GM23338 (cell line): ENCODE data around the gene PFKFB1. TPM values are rescaled to one million over a fixed set of nuclear protein-coding genes. Genes with fewer than 3 reads are reported as not detected.

Source experiments
- ATAC-seq: fragments of 200-7000 bp; cut with Tn5 transposase; 3 replicates; pipeline ENCODE4 v1.9.1; 2020
- DNase-seq: peaks from one replicate; pipeline ENCODE4 v3.0.0-alpha.2; 2015; ENCODE audit warnings: low spot score
- H2AFZ ChIP-seq: fragments of 200-600 bp; sonication (generic); 2 replicates; pipeline ENCODE4 v1.8.0; 2016; ENCODE audit warnings: antibody characterized with exemption, mild to moderate bottlenecking, moderate library complexity
- H3F3A ChIP-seq: fragments of 200-600 bp; sonication (generic); replicated peaks from 2 replicates; pipeline ENCODE4 v1.8.0; 2017; ENCODE audit warnings: antibody characterized with exemption, mixed run types, low read depth
- H3K27ac ChIP-seq: fragments of 200-600 bp; sonication (generic); 2 replicates; pipeline ENCODE4 v1.6.1; 2016; ENCODE audit warnings: low read depth
- H3K27me3 ChIP-seq: fragments of 200-600 bp; sonication (generic); 2 replicates; pipeline ENCODE4 v1.8.0; 2016; ENCODE audit warnings: mild to moderate bottlenecking, mixed run types, moderate library complexity; ENCODE audit not compliant: insufficient read depth
- H3K36me3 ChIP-seq: fragments of 200-600 bp; sonication (generic); 2 replicates; pipeline ENCODE4 v1.8.0; 2016; ENCODE audit warnings: mild to moderate bottlenecking; ENCODE audit not compliant: insufficient read depth
- H3K4me1 ChIP-seq: fragments of 200-600 bp; sonication (generic); 2 replicates; pipeline ENCODE4 v1.8.0; 2016; ENCODE audit warnings: mild to moderate bottlenecking, moderate library complexity; ENCODE audit not compliant: insufficient read depth
- H3K4me2 ChIP-seq: fragments of 200-600 bp; sonication (generic); 2 replicates; pipeline ENCODE4 v1.7.1; 2017; ENCODE audit warnings: mixed run types
- H3K4me3 ChIP-seq: fragments of 200-600 bp; sonication (generic); 2 replicates; pipeline ENCODE4 v1.6.1; 2016; ENCODE audit warnings: mixed run types
- H3K79me2 ChIP-seq: fragments of 200-600 bp; sonication (generic); replicated peaks from 2 replicates; pipeline ENCODE4 v1.8.0; 2017; ENCODE audit warnings: mild to moderate bottlenecking; ENCODE audit not compliant: insufficient read depth
- H3K9me2 ChIP-seq: fragments of 200-600 bp; sonication (generic); 2 replicates; pipeline ENCODE4 v1.8.0; 2017; ENCODE audit not compliant: insufficient read depth
- H4K20me1 ChIP-seq: fragments of 200-600 bp; sonication (generic); replicated peaks from 2 replicates; pipeline ENCODE4 v1.8.0; 2017; ENCODE audit warnings: mild to moderate bottlenecking; ENCODE audit not compliant: insufficient read depth
- H3K27ac Mint-ChIP-seq: 2 replicates; pipeline ENCODE4 v1.8.0; 2020; ENCODE audit warnings: inconsistent platforms, mild to moderate bottlenecking, moderate library complexity, mixed read lengths
- H3K27me3 Mint-ChIP-seq: 3 replicates; pipeline ENCODE4 v1.8.0; 2022; ENCODE audit warnings: low read depth, mild to moderate bottlenecking, moderate library complexity, mixed read lengths, inconsistent platforms; ENCODE audit not compliant: insufficient read depth, poor library complexity
- H3K36me3 Mint-ChIP-seq: 3 replicates; pipeline ENCODE4 v1.8.0; 2021; ENCODE audit warnings: low read depth, mild to moderate bottlenecking, inconsistent platforms, moderate library complexity, mixed read lengths
- H3K4me1 Mint-ChIP-seq: 3 replicates; pipeline ENCODE4 v1.8.0; 2020; ENCODE audit warnings: mild to moderate bottlenecking, inconsistent platforms, mixed read lengths
- H3K4me3 Mint-ChIP-seq: 3 replicates; pipeline ENCODE4 v1.8.0; 2021; ENCODE audit warnings: moderate library complexity, mild to moderate bottlenecking, inconsistent platforms, mixed read lengths
- H3K9me3 Mint-ChIP-seq: 3 replicates; pipeline ENCODE4 v1.8.0; 2020; ENCODE audit warnings: moderate library complexity, mild to moderate bottlenecking, inconsistent platforms, mixed read lengths
- CREB1 ChIP-seq: fragments of 250-450 bp; sonication (Bioruptor Pico); IDR thresholded peaks from 2 replicates; pipeline ENCODE4 v1.5.0; 2020; ENCODE audit warnings: low read depth, mild to moderate bottlenecking, moderate library complexity
- CTCF ChIP-seq, 2 experiments: fragments of 200-600 bp in 1 of 2; sonication (generic) in 1 of 2; conservative IDR thresholded peaks; 2 replicates each; pipeline versions ENCODE4 v1.5.1 to v1.6.1; 2016 to 2017; ENCODE audit warnings: antibody characterized with exemption in 2 of 2, low read depth in 2 of 2, mild to moderate bottlenecking in 2 of 2, moderate library complexity in 1 of 2
- ETS1 ChIP-seq: IDR thresholded peaks from 2 replicates; pipeline ENCODE4 v1.6.1; 2016; ENCODE audit warnings: antibody characterized with exemption
- EZH2 ChIP-seq: fragments of 200-600 bp; sonication (generic); IDR thresholded peaks from one replicate; pipeline ENCODE4 v1.8.0; 2017; ENCODE audit warnings: antibody characterized with exemption, mild to moderate bottlenecking, low read depth; ENCODE audit not compliant: unreplicated experiment
- NANOG ChIP-seq: IDR thresholded peaks from 2 replicates; pipeline ENCODE4 v1.6.1; 2016; ENCODE audit warnings: antibody characterized with exemption, borderline replicate concordance
- POLR2AphosphoS5 ChIP-seq: IDR thresholded peaks from 2 replicates; pipeline ENCODE4 v1.6.1; 2016; ENCODE audit warnings: antibody characterized with exemption, low read depth
- REST ChIP-seq: IDR thresholded peaks from one replicate; pipeline ENCODE4 v1.6.1; 2018; ENCODE audit warnings: antibody characterized with exemption; ENCODE audit not compliant: unreplicated experiment
- ZNF114 ChIP-seq: fragments of 250-450 bp; sonication (Bioruptor Pico); IDR thresholded peaks from 2 replicates; pipeline ENCODE4 v1.5.0; 2020; ENCODE audit warnings: mild to moderate bottlenecking, moderate library complexity
- ZNF331 ChIP-seq: fragments of 250-450 bp; sonication (Bioruptor Pico); IDR thresholded peaks from 2 replicates; pipeline ENCODE4 v1.5.0; 2020; ENCODE audit warnings: low read depth, mild to moderate bottlenecking, moderate library complexity
- polyA plus RNA-seq: library from polyadenylated mRNA; unstranded; fragments of >200 nt; fragmentation: Nextera tagmentation; extraction: Ambion mirVana; gene quantifications from 2 replicates; pipeline ENCODE4 v1.2.1, GENCODE V29; 2016
- total RNA-seq: library from RNA; depleted of rRNA; stranded (reverse); fragments of >200 nt; shearing (Covaris generic); gene quantifications from 2 replicates; pipeline ENCODE4 v1.2.3, GENCODE V29; 2014

PFKFB1 gene
- total and polyA plus RNA-seq, 2 experiments from 2014 or later = not detected

- ATAC-seq = no peak
- H3K9me2 ChIP-seq = no peaks in the 10 kb centered on the region
- H3K4me2 ChIP-seq = no peak overlapping the region
- H3K27me3 ChIP-seq = no peaks in the 10 kb centered on the region
- H3K27me3 Mint-ChIP-seq = no peaks in the 10 kb centered on the region
- H3K4me1 ChIP-seq = no peaks in the 10 kb centered on the region
- no peak overlapping the region for H3K4me3 Mint-ChIP-seq
- no peak overlapping the region for H2AFZ ChIP-seq
- H3K79me2 ChIP-seq = peaks cover 13% of the 10 kb centered on the region
- peaks cover 12% of the 10 kb centered on the region for H3K4me1 Mint-ChIP-seq
- H3K4me3 ChIP-seq = no peak overlapping the region
- no peak overlapping the region for H3K27ac Mint-ChIP-seq
- no peaks in the 10 kb centered on the region for H3K36me3 ChIP-seq
- no peak for TF ChIP-seq EZH2
- no peak for TF ChIP-seq POLR2AphosphoS5
- TF ChIP-seq ZNF114 (CRISPR knock-in tag) = no peak
- TF ChIP-seq ETS1 = no peak
- no peak for TF ChIP-seq NANOG
- no peak for TF ChIP-seq CTCF (conservative IDR thresholded peaks at IDR 0.05; ENCODE audit: low read depth in 2 of 2)
- TF ChIP-seq CREB1 (CRISPR knock-in tag) = no peak
- no peak for TF ChIP-seq ZNF331
- H3K36me3 Mint-ChIP-seq = peaks cover 48% of the 10 kb centered on the region
- H3K27ac ChIP-seq = no peak overlapping the region
- H3K9me3 Mint-ChIP-seq = no peaks in the 10 kb centered on the region; the same call in 2 of the 3 replicates
- no peak for DNase-seq
- H3F3A ChIP-seq = no peaks in the 10 kb centered on the region
- no peaks in the 10 kb centered on the region for H4K20me1 ChIP-seq
These were observed 10.2 kb upstream of the PFKFB1 start for GRCh38 chrX:55004231-55004630.

- Histone ChIP-seq H3F3A (no peaks in the 10 kb centered on the region), H3K9me2 (no peaks in the 10 kb centered on the region), H3K27me3 (no peaks in the 10 kb centered on the region), H3K27ac (peak within 1 kb of the TSS; percentile 36; the same call in 1 of the 2 replicates), H3K4me3 (peak within 1 kb of the TSS; percentile 53), H3K4me1 (no peaks in the 10 kb centered on the region), H3K36me3 (no peaks in the 10 kb centered on the region), H4K20me1 (no peaks in the 10 kb centered on the region), H2AFZ (no peak within 1 kb of the TSS), H3K4me2 (peak within 1 kb of the TSS; percentile 78), H3K79me2 (peaks cover 13% of the 10 kb centered on the region)
- peaks cover 4% of the 10 kb centered on the region; the same call in 1 of the 3 replicates for H3K4me1 Mint-ChIP-seq
- H3K27ac Mint-ChIP-seq = peak within 1 kb of the TSS; percentile 89
- peak; percentile 97 for ATAC-seq
- peak within 1 kb of the TSS; percentile 95 for H3K4me3 Mint-ChIP-seq
- no peaks in the 10 kb centered on the region; the same call in 2 of the 3 replicates for H3K9me3 Mint-ChIP-seq
- no peaks in the 10 kb centered on the region for H3K27me3 Mint-ChIP-seq
- DNase-seq = peak; percentile 89
- peaks cover 30% of the 10 kb centered on the region for H3K36me3 Mint-ChIP-seq
- no peak for TF ChIP-seq CTCF (conservative IDR thresholded peaks at IDR 0.05; ENCODE audit: low read depth in 2 of 2)
- TF ChIP-seq ZNF114 (CRISPR knock-in tag) = no peak
- TF ChIP-seq ETS1 = no peak
- no peak for TF ChIP-seq REST
These were observed 6.0 kb upstream of the PFKFB1 start, which contains the start of gene APEX2 for GRCh38 chrX:54999717-55000598. Gene APEX2, plus strand, starts transcription at chrX:55000363. Its CDS starts 60 bp downstream, at chrX:55000423.
